GM23248 (cell line): Measurements from ENCODE around the gene PADI1. TPM values are rescaled to one million over a fixed set of nuclear protein-coding genes. Genes with fewer than 3 reads are reported as not detected.

Experiments used
- DNase-seq: peaks from one replicate; pipeline ENCODE4 v3.0.0-alpha.2; 2015
- H2AFZ ChIP-seq: fragments of 200-600 bp; sonication (generic); 2 replicates; pipeline ENCODE4 v1.6.1; 2016; ENCODE audit warnings: antibody characterized with exemption
- H3F3A ChIP-seq: fragments of 200-600 bp; sonication (generic); 2 replicates; pipeline ENCODE4 v1.6.1; 2016; ENCODE audit warnings: mild to moderate bottlenecking, antibody characterized with exemption, mixed run types; ENCODE audit not compliant: insufficient read depth
- H3K27ac ChIP-seq: fragments of 200-600 bp; sonication (generic); 2 replicates; pipeline ENCODE4 v1.5.1; 2016; ENCODE audit warnings: mild to moderate bottlenecking
- H3K27me3 ChIP-seq: fragments of 200-600 bp; sonication (generic); replicated peaks from 2 replicates; pipeline ENCODE4 v1.6.1; 2016; ENCODE audit warnings: mild to moderate bottlenecking; ENCODE audit not compliant: insufficient read depth
- H3K36me3 ChIP-seq: fragments of 200-600 bp; sonication (generic); 2 replicates; pipeline ENCODE4 v1.6.1; 2016; ENCODE audit warnings: low read depth, mild to moderate bottlenecking
- H3K4me1 ChIP-seq: fragments of 200-600 bp; sonication (generic); 2 replicates; pipeline ENCODE4 v1.6.1; 2016; ENCODE audit warnings: mild to moderate bottlenecking; ENCODE audit not compliant: insufficient read depth
- H3K4me2 ChIP-seq: fragments of 200-600 bp; sonication (generic); one replicate; pipeline ENCODE4 v1.6.1; 2016; ENCODE audit warnings: mild to moderate bottlenecking; ENCODE audit not compliant: unreplicated experiment
- H3K4me3 ChIP-seq: fragments of 200-600 bp; sonication (generic); 2 replicates; pipeline ENCODE4 v1.5.1; 2016; ENCODE audit warnings: mild to moderate bottlenecking
- H3K79me2 ChIP-seq: fragments of 200-600 bp; sonication (generic); 2 replicates; pipeline ENCODE4 v1.6.1; 2016; ENCODE audit warnings: mild to moderate bottlenecking; ENCODE audit not compliant: insufficient read depth
- H3K9ac ChIP-seq: fragments of 200-600 bp; sonication (generic); 2 replicates; pipeline ENCODE4 v1.6.1; 2016; ENCODE audit warnings: mild to moderate bottlenecking
- H3K9me2 ChIP-seq: fragments of 200-600 bp; sonication (generic); 2 replicates; pipeline ENCODE4 v1.6.1; 2016; ENCODE audit warnings: mixed run types, mild to moderate bottlenecking, moderate library complexity; ENCODE audit not compliant: insufficient read depth
- H3K9me3 ChIP-seq: fragments of 200-600 bp; sonication (generic); one replicate; pipeline ENCODE4 v1.6.1; 2017; ENCODE audit warnings: low read depth
- H4K20me1 ChIP-seq: fragments of 200-600 bp; sonication (generic); 2 replicates; pipeline ENCODE4 v1.6.0; 2016; ENCODE audit not compliant: insufficient read depth
- EZH2 ChIP-seq: fragments of 200-600 bp; sonication (generic); IDR thresholded peaks from 2 replicates; pipeline ENCODE4 v1.6.1; 2018; ENCODE audit warnings: antibody characterized with exemption, mild to moderate bottlenecking; ENCODE audit not compliant: insufficient read depth, poor library complexity, severe bottlenecking
- EZH2phosphoT487 ChIP-seq: fragments of 200-600 bp; sonication (generic); IDR thresholded peaks from 2 replicates; pipeline ENCODE4 v1.6.1; 2018; ENCODE audit warnings: antibody characterized with exemption, moderate library complexity, mild to moderate bottlenecking, low read depth; ENCODE audit not compliant: insufficient read depth
- WGBS, 2 experiments: methylation state at CpG; one replicate each; pipeline ENCODE4 v1.1.6; 2015 to 2017; ENCODE audit warnings: low lambda C conversion rate in 2 of 2, low coverage in 1 of 2; ENCODE audit errors: missing lambda C conversion rate in 2 of 2; 5-methylcytosine and 5-hydroxymethylcytosine counted together
- in situ Hi-C: fragments of 300-500 bp; cut with MboI; formaldehyde crosslinking; loops from 2 replicates; pipeline ENCODE4 v1.15.0; 2020
- microRNA-seq: library from miRNA; unstranded; fragments of <30 nt; microRNA quantifications from one replicate; pipeline ENCODE4, GENCODE V29; 2016; ENCODE audit warnings: borderline number of aligned reads
- polyA plus RNA-seq: library from polyadenylated mRNA; unstranded; fragments of >200 nt; fragmentation: Nextera tagmentation; extraction: Ambion mirVana; gene quantifications from 2 replicates; pipeline ENCODE4 v1.2.1, GENCODE V29; 2016
- small RNA-seq: library from RNA; depleted of rRNA; stranded (forward); fragments of <200 nt; gene quantifications from one replicate; pipeline ENCODE3, GENCODE V24; 2014; ENCODE audit warnings: low read depth, low replicate concordance
- total RNA-seq: library from RNA; depleted of rRNA; stranded (reverse); fragments of >200 nt; shearing (Covaris generic); gene quantifications from 2 replicates; pipeline ENCODE4 v1.2.3, GENCODE V29; 2014; rRNA removed

PADI1 gene
- total and polyA plus RNA-seq, 2 experiments from 2014 or later, result under 0.01 to 0.14 TPM

DNA sequence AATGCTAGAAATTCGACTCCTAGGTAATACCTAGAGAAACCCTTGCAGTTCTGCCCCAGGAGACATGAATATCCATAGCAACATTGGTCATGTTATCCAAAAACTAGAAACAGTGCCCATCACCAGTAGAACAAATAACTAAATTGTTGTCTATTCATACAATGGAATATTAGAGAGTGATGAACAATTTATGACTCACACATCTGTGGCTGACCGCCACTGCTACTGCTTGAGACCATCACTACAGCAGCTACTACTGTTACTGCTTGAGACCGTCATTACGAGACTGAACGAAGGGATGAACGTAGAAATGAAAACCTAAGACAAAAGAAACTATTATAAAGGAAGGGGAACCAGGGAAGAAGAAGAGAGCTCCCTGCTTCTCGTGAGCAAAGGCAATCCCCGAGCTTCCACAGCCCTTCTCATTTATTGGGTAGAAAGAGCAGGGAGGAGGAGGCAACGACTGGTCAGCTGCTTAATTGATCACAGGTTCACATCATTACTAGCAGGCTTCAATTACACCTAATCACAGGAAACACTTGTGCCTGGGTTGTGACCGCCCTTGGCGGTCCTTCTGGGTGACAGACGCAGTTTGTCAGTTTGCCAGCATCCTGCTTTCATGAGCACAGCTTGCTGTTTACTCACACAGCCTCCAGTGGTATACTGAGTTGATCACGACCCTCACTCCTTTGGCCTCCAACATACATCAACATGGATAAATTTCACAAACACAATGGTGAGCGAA is 88.9 kb downstream of the PADI1 start:
- Histone ChIP-seq H3K4me3 (no peak overlapping the region), H3K9me3 (no peaks in the 10 kb centered on the region), H3K9me2 (no peaks in the 10 kb centered on the region), H3K79me2 (no peaks in the 10 kb centered on the region), H3F3A (no peaks in the 10 kb centered on the region), H3K36me3 (no peaks in the 10 kb centered on the region), H3K4me1 (peaks cover 5% of the 10 kb centered on the region), H4K20me1 (no peaks in the 10 kb centered on the region), H3K9ac (no peak overlapping the region), H3K27ac (no peak overlapping the region), H3K4me2 (no peak overlapping the region), H3K27me3 (peaks cover 40% of the 10 kb centered on the region), H2AFZ (no peak overlapping the region)
- in situ Hi-C loops, result no loop called here
- TF ChIP-seq EZH2phosphoT487, result no peak
- WGBS, 2 experiments, result 39 to 40% methylated on average over 14 of the region's 14 CpGs
- no peak for DNase-seq

DNA sequence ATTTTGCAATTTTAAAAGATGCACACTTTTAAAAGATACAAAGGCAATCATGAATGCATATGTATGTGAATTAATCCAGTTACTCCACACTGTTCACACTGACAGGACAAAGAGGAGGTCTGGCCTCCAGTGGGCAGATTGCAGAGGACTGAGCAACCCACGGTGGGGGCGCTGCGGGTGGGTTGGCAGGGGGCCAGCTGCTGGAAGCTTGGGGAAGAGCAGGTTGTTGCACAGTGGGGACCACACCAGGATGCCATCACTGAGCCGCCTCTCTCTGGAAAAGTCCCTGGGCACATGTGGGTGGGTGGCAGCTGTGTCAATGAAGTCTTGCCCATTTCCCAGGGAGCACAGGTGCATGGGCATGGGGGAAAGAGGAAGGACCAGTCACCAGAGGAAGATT is 90.4 kb downstream of the PADI1 start:
- DNase-seq, result no peak
- H3K9ac ChIP-seq, result no peak overlapping the region
- H3K36me3 ChIP-seq, result no peaks in the 10 kb centered on the region
- H2AFZ ChIP-seq, result no peak overlapping the region
- H3K27ac ChIP-seq, result no peak overlapping the region
- in situ Hi-C loops, result no loop called here
- no peak overlapping the region for H3K4me2 ChIP-seq
- H3K27me3 ChIP-seq, result peaks cover 46% of the 10 kb centered on the region
- TF ChIP-seq EZH2phosphoT487 (no peak), EZH2 (no peak)
- H3K4me3 ChIP-seq, result no peak overlapping the region
- no peaks in the 10 kb centered on the region for H4K20me1 ChIP-seq
- H3K79me2 ChIP-seq, result no peaks in the 10 kb centered on the region
- H3K4me1 ChIP-seq, result no peaks in the 10 kb centered on the region
- no peaks in the 10 kb centered on the region for H3F3A ChIP-seq
- no peaks in the 10 kb centered on the region for H3K9me3 ChIP-seq
- WGBS, 2 experiments, result 65 to 70% methylated on average over 4 of the region's 4 CpGs
- no peaks in the 10 kb centered on the region for H3K9me2 ChIP-seq

Small RNAs within 50 kb of the gene (microRNA-seq; reads per million reads assigned to microRNA genes)
- not detected for gene MIR3972

Small RNAs within 50 kb of the gene (small RNA-seq; reads per million reads assigned to genes)
- not detected for gene MIR3972

Other genes with a start within 250 kb of the PADI1 start
- 164 and 189 TPM in 2 replicates for gene MFAP2, start 224.5 kb upstream of the PADI1 start, total RNA-seq
- gene MFAP2, start 224.5 kb upstream of the PADI1 start, polyA plus RNA-seq, result 469 and 471 TPM in 2 replicates
- gene ATP13A2, start 193.2 kb upstream of the PADI1 start, total RNA-seq, result 29.6 and 44.6 TPM in 2 replicates
- 30.5 and 32.4 TPM in 2 replicates for gene ATP13A2, start 193.2 kb upstream of the PADI1 start, polyA plus RNA-seq
- 84.1 and 126 TPM in 2 replicates for gene SDHB, start 151.1 kb upstream of the PADI1 start, total RNA-seq
- gene SDHB, start 151.1 kb upstream of the PADI1 start, polyA plus RNA-seq, result 124 and 132 TPM in 2 replicates
- 0.13 and 0.22 TPM in 2 replicates for gene PADI2, start 85.7 kb upstream of the PADI1 start, total RNA-seq
- 0.08 and 0.11 TPM in 2 replicates for gene PADI2, start 85.7 kb upstream of the PADI1 start, polyA plus RNA-seq
- not detected in 2 replicates for gene PADI3, start 44.0 kb downstream of the PADI1 start, total RNA-seq
- not detected in 2 replicates for gene PADI3, start 44.0 kb downstream of the PADI1 start, polyA plus RNA-seq
- gene PADI4, start 103.1 kb downstream of the PADI1 start, total RNA-seq, result not detected in 2 replicates
- not detected in 2 replicates for gene PADI4, start 103.1 kb downstream of the PADI1 start, polyA plus RNA-seq
- gene PADI6, start 167.1 kb downstream of the PADI1 start, total RNA-seq, result not detected in 2 replicates
- gene PADI6, start 167.1 kb downstream of the PADI1 start, polyA plus RNA-seq, result not detected in 2 replicates
- 34.4 and 38.3 TPM in 2 replicates for gene RCC2, start 234.5 kb downstream of the PADI1 start, total RNA-seq
- 10.9 and 11.3 TPM in 2 replicates for gene RCC2, start 234.5 kb downstream of the PADI1 start, polyA plus RNA-seq